ENCODE data around the gene STRN. TPM values are rescaled to one million over a fixed set of nuclear protein-coding genes. Genes with fewer than 3 reads are reported as not detected.
A peak's percentile ranks its signal among the peaks of the same experiment; 100 is the strongest.

Gene STRN
- total RNA-seq, 4 donors from 2014 or later: 23.6 to 30.6 (median 25.3) TPM

GRCh38 chr2:36818542-36818941 is 147.8 kb downstream of the STRN start:
- H3K36me3 ChIP-seq: no peaks in the 10 kb centered on the region
- DNase-seq: no peak
- no peaks in the 10 kb centered on the region for H3K9me3 ChIP-seq
- peaks cover 6 to 54% (median 30%) of the 10 kb centered on the region in 4 donors for H3K4me1 ChIP-seq
- in situ Hi-C loops (cut with MboI; ENCODE audit: low pct_ligation_motif_present in 1 of 4, low pct_unique_long_range_greater_than_20kb in 1 of 4, low sequenced_read_pairs in 3 of 4): no loop called here
- 75 to 78% methylated on average over 2 of the region's 2 CpGs for WGBS, 2 donors (ENCODE audit: low coverage in 1 of 2)
- H3K27ac ChIP-seq: peak overlapping the region in 1 of 4 donors; percentile 90
- no peaks in the 10 kb centered on the region for H3K27me3 ChIP-seq
- no peak overlapping the region for H3K4me3 ChIP-seq
- TF ChIP-seq POLR2A (IDR thresholded peaks at IDR 0.05) (no peak), POLR2AphosphoS5 (IDR thresholded peaks at IDR 0.05) (no peak), EP300 (IDR thresholded peaks at IDR 0.05; ENCODE audit: low read depth) (no peak)
- TF ChIP-seq, protein P1, sequence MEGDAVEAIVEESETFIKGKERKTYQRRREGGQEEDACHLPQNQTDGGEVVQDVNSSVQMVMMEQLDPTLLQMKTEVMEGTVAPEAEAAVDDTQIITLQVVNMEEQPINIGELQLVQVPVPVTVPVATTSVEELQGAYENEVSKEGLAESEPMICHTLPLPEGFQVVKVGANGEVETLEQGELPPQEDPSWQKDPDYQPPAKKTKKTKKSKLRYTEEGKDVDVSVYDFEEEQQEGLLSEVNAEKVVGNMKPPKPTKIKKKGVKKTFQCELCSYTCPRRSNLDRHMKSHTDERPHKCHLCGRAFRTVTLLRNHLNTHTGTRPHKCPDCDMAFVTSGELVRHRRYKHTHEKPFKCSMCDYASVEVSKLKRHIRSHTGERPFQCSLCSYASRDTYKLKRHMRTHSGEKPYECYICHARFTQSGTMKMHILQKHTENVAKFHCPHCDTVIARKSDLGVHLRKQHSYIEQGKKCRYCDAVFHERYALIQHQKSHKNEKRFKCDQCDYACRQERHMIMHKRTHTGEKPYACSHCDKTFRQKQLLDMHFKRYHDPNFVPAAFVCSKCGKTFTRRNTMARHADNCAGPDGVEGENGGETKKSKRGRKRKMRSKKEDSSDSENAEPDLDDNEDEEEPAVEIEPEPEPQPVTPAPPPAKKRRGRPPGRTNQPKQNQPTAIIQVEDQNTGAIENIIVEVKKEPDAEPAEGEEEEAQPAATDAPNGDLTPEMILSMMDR (IDR thresholded peaks at IDR 0.05): no peak
- intact Hi-C loops (cut with DNase I; ENCODE audit: low total_unique reads): no loop called here

DNA sequence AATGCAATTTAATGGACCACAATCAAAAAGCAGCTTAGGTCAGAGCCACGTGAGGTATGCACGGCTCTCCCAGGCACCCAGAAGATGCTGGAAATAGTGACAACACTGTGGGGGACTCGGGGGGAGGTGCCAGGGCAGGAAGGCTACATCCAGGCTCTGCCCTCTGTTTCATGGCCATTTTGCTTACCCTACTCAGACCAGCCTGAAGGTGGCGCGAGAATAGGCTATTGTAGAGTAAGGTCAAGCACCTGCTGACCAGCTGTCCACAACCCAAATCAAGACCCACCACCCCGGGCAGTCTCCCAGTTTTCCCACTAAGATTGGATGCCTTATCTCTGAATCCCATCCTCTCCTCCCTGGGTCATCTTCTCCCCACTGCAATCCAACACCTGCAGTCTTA is 154.1 kb downstream of the STRN start:
- H3K36me3 ChIP-seq: no peaks in the 10 kb centered on the region
- TF ChIP-seq POLR2A (IDR thresholded peaks at IDR 0.05) (no peak), POLR2AphosphoS5 (IDR thresholded peaks at IDR 0.05) (no peak), EP300 (IDR thresholded peaks at IDR 0.05; ENCODE audit: low read depth) (no peak)
- TF ChIP-seq, protein P1 (IDR thresholded peaks at IDR 0.05): no peak
- WGBS, 2 donors (ENCODE audit: low coverage in 1 of 2): 49 to 69% methylated on average over 6 of the region's 6 CpGs
- H3K27me3 ChIP-seq: no peaks in the 10 kb centered on the region
- DNase-seq: no peak
- H3K9me3 ChIP-seq: no peaks in the 10 kb centered on the region
- intact Hi-C loops (cut with DNase I; ENCODE audit: low total_unique reads) (no loop called here), in situ Hi-C loops (cut with MboI; ENCODE audit: low pct_ligation_motif_present in 1 of 4, low pct_unique_long_range_greater_than_20kb in 1 of 4, low sequenced_read_pairs in 3 of 4) (no loop called here)
- H3K27ac ChIP-seq: no peak overlapping the region
- peaks cover 0 to 8% (median 4%) of the 10 kb centered on the region in 4 donors for H3K4me1 ChIP-seq
- H3K4me3 ChIP-seq: no peak overlapping the region

DNA sequence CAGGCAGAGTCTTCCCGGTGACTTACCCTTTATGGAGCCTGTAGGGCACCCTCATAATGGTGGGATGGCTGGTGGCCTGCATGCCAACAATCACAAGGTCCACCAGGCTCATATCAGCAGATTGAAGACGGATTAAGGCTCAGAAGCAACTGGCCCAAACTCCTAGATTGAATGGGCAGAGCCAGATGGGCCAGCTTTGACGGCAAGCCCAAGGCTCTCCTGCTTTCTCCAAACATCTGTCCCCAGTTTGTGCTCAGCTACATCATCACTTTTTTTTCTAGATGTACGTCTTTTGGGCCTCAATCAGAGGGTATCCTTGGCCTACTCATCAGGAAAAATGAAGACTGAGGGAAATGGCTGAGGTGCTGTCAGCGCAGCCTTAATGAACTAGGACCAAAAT is 155.3 kb downstream of the STRN start:
- intact Hi-C loops (cut with DNase I; ENCODE audit: low total_unique reads) (no loop called here), in situ Hi-C loops (cut with MboI; ENCODE audit: low pct_ligation_motif_present in 1 of 4, low pct_unique_long_range_greater_than_20kb in 1 of 4, low sequenced_read_pairs in 3 of 4) (no loop called here)
- Histone ChIP-seq H3K9me3 (no peaks in the 10 kb centered on the region), H3K4me3 (no peak overlapping the region), H3K4me1 (peaks cover 0 to 19% (median 7%) of the 10 kb centered on the region in 4 donors), H3K36me3 (no peaks in the 10 kb centered on the region), H3K27ac (no peak overlapping the region), H3K27me3 (no peaks in the 10 kb centered on the region)
- DNase-seq: no peak
- TF ChIP-seq, protein P1 (IDR thresholded peaks at IDR 0.05): no peak
- TF ChIP-seq POLR2A (IDR thresholded peaks at IDR 0.05) (no peak), EP300 (IDR thresholded peaks at IDR 0.05; ENCODE audit: low read depth) (no peak), POLR2AphosphoS5 (IDR thresholded peaks at IDR 0.05) (no peak)
- 89% methylated on average over 4 to 5 of the region's 5 CpGs for WGBS, 2 donors (ENCODE audit: low coverage in 1 of 2)

GRCh38 chr2:36809069-36809445 is 157.3 kb downstream of the STRN start:
- Histone ChIP-seq H3K4me3 (no peak overlapping the region), H3K36me3 (no peaks in the 10 kb centered on the region), H3K9me3 (no peaks in the 10 kb centered on the region), H3K4me1 (peaks cover 0 to 19% (median 7%) of the 10 kb centered on the region in 4 donors), H3K27ac (no peak overlapping the region), H3K27me3 (no peaks in the 10 kb centered on the region)
- TF ChIP-seq, protein P1 (IDR thresholded peaks at IDR 0.05): no peak
- no peak for TF ChIP-seq POLR2AphosphoS5 (IDR thresholded peaks at IDR 0.05)
- TF ChIP-seq POLR2A (IDR thresholded peaks at IDR 0.05): no peak
- TF ChIP-seq EP300 (IDR thresholded peaks at IDR 0.05; ENCODE audit: low read depth): no peak
- intact Hi-C loops (cut with DNase I; ENCODE audit: low total_unique reads): no loop called here
- WGBS, 2 donors (ENCODE audit: low coverage in 1 of 2): 95 to 97% methylated on average over 3 of the region's 3 CpGs
- in situ Hi-C loops (cut with MboI; ENCODE audit: low pct_ligation_motif_present in 1 of 4, low pct_unique_long_range_greater_than_20kb in 1 of 4, low sequenced_read_pairs in 3 of 4): no loop called here
- no peak for DNase-seq
